SKM-1 treated with dmso at 0.1 percent for 144 hours (cell line): ENCODE data around the gene CD5L.

Experiments
- DNase-seq: peaks from one replicate; lab custom pipeline; 2025; ENCODE audit not compliant: unreplicated experiment; lab: John Stamatoyannopoulos, UW

Gene CD5L

DNA sequence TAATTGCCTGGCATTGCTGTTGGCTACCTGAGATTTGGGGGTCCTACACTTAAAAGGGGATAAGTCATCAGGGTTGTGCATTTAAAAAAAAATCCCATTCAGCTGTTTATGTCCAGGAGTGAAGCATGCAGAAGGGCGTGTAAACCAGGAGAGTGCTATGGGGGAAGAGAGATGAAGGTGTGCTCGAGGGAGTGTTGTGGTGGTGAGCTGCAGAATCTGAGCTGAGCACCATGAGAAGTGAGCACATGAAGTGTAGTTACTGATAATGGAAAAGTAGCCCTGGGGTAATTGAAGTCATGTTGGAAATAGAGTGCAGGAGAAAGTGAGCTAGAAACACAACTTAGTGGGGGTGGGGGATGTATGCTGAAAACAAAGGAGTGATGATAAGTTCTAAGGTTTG is 22.4 kb downstream of the CD5L start:
- no peak for DNase-seq

DNA sequence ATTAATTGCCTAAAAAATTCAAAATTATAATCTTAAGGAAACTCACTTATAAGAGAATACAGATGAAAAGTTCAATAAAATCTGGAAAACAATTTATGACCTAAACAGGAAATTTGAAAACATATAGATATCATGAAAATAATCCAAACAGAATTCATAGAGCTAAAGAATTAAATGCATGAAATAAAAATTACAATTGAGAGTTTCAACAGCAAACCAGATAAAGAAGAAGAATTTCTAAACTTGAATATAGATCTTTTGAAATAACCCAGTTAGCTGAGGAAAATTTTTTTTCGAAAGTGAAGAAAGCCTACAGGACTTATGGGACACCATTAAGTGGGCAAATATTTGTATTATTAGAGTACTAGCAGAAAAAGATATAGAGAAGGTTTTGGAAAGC is 28.3 kb downstream of the CD5L start:
- no peak for DNase-seq

DNA sequence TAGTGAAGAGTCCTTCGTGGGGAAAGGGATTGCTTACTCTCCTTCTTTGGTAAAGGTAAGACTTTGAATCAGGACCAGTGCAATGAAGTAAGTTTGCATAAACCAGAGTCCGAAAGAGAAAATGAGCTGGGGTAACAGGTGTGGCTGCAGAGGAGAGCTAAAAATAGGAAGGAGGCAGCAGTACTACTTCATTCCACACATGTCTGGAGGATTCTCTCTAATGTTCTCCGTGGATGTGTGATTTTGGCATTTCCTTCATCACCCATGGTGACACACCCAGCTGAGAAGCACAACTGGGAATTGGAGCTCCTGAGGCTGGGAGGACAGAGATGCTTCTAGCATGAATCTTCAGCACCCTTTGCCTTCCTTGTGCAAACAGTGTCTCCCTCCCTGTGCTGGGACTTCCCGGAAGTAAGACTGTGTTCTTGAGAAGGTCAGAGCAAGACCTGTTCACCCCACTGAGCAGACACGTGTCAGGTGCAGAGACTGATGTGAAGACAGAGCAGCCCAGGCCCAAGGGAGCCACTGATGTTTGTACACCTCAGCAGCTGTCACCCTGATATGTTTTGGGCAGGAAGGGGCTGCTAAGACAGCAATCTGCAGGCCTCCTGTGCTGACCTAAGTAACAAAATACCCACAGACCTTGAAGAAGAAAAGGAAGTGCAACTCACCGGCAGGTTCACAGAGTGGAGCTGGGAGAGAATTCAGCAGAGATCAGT is 35.0 kb downstream of the CD5L start:
- no peak for DNase-seq

DNA sequence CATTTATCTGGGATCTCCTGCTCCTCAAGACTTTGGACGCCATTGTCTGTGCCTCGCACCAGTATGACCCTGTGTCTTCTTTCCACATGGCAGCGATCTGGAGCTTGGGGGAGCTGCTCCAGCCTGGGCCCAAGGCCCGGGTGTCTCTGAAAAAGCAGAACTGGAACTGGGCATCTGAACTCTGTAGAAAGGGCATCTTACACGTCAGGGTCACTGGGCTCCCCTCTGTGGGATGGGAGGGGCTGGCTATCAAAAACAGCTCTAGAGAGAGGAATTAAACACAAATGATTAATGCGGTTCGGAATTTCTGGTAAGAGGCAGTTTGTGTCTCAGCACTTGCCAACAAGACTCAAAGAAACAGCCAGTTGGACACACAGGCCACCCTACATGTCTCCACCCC is 37.8 kb downstream of the CD5L start:
- no peak for DNase-seq

DNA sequence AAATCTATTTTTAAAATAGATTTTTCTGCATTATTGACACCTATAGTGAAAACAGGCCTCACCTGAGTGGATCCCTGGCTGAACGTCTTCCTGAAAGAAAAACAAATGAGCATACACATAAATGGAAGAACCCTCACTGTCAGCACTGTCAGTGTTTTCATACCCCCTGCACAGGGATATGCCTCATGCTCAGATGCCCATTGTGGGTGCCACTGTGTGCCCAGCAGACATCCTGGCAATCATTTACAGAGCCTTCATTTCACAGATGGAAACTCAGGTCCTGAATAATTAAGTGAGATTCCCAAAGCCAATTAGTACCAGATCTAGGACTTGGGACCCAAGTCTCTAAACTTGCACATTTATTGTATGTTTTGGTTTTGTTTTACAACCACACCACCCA is 41.6 kb downstream of the CD5L start:
- DNase-seq, result no peak

DNA sequence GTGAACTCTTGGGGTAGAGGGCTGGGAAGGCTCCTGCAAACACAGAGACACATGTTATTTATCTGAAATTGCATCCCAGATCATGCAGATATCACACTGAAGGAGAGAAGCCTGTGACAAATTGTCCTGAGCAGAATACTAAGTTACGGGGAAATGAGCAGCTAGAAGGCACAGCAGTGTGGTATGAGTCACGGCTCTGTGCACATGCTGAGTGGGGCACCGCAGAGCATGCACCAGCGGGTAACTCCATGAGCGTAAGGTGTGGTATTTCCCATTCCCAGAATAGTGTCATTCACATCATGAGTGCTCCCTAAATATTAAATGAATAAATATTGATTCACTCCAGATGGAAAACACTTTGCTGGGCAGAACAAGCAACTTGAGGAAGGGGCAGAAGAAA is 43.4 kb downstream of the CD5L start:
- DNase-seq, result no peak

DNA sequence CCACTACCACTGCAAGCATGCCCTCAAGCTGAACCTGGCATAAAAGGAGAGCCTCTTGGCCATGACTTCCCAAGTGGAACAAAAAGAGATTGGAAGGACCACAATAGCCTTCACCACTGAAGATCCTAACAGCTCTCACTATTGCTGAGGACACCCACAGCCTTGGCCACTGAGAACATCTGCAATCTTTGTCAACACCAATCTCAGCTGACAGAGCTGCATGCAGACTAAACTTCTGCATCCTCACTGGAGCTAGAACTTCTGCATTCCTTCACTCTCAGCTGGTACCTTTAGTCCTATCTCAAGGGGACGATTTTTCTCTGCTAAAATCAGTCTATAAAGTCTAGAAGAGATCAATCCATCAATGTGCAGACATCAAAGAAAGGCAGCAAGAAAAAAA is 56.4 kb downstream of the CD5L start:
- DNase-seq, result no peak

DNA sequence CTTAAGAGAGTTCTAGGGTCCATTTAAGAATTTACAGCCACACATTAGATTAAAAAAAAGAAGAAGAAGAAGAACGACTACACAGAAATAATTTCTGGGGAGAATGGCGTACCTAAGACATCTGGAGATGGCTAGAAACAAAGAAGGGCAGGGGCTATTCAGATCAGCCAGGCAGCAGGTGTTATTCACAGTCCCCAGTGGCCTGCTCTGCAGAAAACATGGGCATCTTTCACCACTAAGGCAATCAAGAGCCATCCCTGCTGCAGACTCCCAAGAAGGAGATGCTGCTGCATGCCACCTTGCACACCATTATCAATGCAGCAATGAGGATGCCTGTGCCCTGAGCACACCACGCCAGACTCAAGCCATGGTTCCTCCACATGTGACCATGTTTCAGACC is 56.8 kb downstream of the CD5L start:
- DNase-seq, result no peak

DNA sequence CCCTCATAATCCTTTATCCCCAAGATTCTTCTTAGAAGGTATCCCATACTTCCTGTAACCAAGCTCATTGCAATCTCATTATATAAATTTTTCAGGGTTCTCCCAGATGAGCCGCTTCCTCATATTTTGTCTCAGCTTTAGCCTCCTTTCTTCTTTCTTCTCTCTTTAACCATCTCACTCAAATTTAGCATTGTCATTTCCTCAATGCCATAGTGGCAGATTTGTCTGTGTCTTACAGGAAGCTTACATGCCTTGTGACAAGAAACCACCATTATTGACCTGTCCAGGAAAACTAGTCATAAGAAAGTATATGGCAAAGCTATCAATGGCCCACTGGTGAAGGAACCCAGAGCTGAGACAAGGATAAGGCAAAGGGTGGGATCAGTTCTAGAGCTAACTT is 58.7 kb downstream of the CD5L start:
- peak; percentile 34 for DNase-seq

DNA sequence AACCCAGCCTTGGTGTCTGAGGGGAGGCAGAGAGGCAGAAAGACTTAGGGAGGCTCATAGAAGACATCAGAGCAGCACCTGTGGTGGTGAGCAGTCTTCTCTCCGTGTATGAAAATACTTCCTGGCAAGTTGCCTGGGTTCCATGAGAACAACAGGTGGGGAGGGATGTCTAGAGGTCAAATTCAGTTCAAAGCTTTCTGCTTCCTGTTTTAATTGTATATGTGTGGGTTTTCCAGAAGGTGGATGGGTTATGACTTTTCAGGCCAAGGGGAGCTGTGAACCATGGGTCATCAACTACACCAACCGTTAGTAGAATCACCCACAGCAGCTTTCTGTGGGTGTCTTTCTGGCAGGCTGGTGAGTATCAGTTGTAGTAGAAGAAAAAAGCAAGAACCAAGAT is 60.6 kb downstream of the CD5L start:
- no peak for DNase-seq
